GM19468 (cell line): Measurements from ENCODE around the gene CTCFL.
"Not testable (repeated sequence)": the region's sequence is repeated elsewhere in the genome, so short reads cannot be mapped to it uniquely, and the experiment has no call there.

Source experiments
- ATAC-seq: cut with Tn5 transposase; IDR thresholded peaks from one replicate; pipeline ENCODE4 v1.9.1; 2021; ENCODE audit warnings: mild to moderate bottlenecking, moderate library complexity, moderate number of reproducible peaks; ENCODE audit not compliant: unreplicated experiment; ENCODE audit errors: extremely low read depth

CTCFL gene

DNA sequence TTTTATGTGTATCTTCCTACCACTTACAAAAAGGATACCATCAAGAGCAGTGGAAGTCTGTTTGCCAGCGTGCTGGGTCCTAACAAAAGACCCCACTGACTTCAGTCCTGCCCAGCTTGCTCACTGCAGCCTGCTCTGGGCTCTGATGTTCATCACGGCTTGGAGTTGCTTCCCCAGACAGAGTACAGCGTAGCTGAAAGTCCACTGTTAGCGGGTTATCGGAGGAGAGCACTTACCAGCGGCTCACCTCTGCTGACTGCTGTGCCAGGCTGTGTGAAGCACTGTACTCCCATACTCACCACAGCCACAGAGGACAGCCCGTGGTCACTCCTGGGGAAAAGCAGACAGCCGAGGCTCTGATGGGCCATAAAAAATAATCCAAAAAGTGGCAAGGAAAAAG lies 40.2 kb downstream of the CTCFL start:
- ATAC-seq = no peak

- no peak for ATAC-seq
These were observed 41.5 kb downstream of the CTCFL start for GRCh38 chr20:57483287-57484050.

- ATAC-seq = no peak
These were observed 42.1 kb downstream of the CTCFL start for GRCh38 chr20:57482796-57483195.

DNA sequence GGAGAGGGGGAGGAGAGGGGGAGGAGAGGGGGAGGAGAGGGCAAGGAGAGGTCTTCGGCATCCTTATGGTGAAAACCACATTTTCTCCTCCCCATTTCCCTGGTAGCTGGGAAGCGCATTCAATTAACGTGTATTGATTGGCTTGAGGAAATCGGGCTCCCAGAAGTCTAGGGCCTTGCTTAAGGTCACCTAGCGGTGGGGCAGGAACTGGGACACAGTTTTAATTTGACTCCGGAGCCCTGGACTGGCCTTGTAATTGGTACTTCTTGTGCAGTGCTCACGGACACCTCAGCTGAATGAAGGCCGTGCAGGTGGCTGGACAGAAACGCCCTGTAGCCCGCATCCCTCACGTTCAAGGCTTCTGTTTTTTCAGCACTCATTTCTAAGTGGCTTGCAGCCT lies 42.8 kb downstream of the CTCFL start:
- ATAC-seq = no peak

GRCh38 chr20:57481281-57481711 lies 43.6 kb downstream of the CTCFL start:
- no peak for ATAC-seq

GRCh38 chr20:57480444-57481160 lies 44.3 kb downstream of the CTCFL start:
- ATAC-seq = peak; percentile 38

GRCh38 chr20:57479196-57479595 lies 45.7 kb downstream of the CTCFL start:
- ATAC-seq = no peak

DNA sequence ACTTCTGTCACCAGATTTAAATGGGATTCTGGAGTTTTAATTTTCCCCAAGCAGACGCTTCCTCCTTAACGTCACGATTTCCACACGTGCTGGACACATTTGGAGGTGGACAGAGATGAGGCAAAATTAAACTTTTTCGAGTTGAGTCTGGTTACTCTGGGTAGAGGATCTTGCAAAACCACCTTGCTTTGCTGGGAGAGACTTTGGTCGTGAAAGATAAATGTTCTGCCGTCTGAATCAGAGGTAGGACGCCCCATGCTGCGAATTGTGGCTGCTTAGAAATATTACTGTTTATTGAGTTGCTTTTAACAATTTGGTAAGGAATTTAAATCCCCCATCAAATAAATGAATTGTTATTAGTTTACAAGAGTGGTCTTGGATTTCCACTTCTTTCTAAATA lies 46.8 kb downstream of the CTCFL start:
- no peak for ATAC-seq

DNA sequence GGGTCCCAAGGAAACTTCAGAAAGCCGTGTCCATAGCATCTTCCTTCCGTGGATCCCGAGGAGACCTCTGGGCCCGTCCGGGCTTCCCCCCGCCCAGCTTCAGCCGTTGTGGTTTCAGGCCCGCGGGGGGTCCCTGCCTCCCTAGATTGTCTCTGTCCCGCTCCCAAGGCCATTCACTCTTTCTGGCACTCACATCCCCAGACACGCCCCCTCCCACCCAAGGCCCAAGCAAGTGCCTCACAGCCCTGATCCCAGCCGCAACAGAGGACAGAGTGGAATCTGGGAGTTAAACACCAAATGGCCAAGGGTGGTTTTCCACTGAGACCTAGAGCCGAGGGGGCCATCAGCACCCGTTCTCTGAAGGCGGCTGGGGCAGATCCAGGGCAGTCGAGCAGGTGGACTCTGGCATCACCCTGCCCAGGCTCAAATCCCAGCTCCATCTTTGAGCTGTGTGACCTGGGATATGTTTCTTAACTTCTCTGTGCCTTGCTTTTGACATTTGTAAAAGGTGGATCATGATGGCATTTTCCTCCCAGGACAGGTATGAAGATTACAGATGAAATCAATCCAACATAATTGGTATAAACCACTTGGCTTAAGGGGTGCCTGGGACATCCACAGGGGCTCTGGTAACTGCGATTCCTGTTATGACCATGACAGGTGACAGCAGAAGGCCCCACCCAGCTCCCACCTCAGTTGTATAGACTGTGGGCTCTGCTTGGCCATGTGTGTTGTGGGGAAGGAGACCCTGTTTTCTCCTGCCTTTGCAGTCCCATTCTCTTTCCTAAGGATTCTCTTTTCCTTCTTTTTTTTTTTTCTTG lies 48.1 kb downstream of the CTCFL start:
- no peak for ATAC-seq

DNA sequence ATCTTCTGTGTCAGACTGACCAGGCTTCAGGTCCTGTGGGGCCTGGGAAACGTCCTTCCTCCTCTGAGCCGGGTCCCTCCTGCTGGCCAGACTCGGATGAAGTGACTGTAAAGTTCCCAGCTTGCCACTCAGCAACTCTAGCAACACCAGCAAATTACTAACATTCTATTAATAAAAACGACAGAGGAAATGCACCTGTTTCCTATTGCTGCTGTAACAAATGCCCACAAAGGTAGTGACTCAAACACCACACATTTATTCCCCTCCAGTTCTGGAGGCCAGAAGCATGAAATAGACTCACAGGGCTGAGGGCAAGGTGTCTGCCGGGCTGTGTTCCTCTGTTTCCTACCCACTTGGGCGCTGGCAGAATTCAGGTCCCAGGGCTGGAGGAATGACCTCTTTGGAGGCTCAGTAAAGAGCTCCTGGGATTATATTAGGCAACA lies 48.8 kb downstream of the CTCFL start:
- ATAC-seq = no peak

- no peak for ATAC-seq
These were observed 49.4 kb downstream of the CTCFL start for GRCh38 chr20:57475388-57476083.

GRCh38 chr20:57474816-57475215 lies 50.1 kb downstream of the CTCFL start:
- no peak for ATAC-seq

GRCh38 chr20:57474205-57474604 lies 50.7 kb downstream of the CTCFL start:
- no peak for ATAC-seq

DNA sequence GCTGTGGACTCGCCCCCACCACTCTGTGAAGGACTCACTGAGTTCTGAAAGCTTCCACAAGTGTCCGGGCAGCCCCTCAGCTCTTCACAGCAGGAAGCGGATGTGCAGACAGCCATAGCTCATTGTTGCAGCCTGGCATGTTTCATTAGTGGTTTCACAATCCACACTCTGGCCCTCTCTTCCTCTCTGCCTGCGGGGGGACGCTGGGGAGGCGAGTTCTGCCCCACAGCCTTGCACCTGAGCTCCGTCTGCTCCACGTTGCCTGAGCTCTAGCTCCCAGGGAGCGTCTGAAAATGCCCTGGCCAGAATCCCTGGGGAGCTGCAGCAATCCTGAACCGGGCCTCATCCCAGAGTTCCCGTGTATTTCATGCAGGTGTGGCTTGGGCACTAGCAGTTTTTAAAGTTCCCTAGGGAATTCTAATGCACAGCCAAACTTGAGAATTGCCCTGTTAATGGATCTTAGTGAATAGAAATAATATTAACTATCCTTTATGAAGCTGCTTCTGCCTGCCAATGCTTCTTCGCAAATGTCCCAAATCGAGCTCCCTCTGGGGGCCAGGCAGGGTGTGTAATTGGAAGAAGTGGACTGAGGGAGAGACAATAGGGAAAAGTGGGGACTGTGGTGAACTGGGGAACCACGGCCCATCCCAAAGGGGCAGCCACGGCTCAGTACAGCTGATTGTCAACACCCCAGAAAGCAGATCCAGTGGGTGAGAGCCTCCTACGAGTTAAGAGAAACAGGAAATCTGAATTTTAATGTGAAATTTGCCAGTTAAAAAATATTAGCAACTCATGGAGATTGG lies 51.5 kb downstream of the CTCFL start:
- peak; percentile 22 for ATAC-seq

- ATAC-seq = not testable (repeated sequence)
These were observed 52.5 kb downstream of the CTCFL start for GRCh38 chr20:57472474-57472873.

DNA sequence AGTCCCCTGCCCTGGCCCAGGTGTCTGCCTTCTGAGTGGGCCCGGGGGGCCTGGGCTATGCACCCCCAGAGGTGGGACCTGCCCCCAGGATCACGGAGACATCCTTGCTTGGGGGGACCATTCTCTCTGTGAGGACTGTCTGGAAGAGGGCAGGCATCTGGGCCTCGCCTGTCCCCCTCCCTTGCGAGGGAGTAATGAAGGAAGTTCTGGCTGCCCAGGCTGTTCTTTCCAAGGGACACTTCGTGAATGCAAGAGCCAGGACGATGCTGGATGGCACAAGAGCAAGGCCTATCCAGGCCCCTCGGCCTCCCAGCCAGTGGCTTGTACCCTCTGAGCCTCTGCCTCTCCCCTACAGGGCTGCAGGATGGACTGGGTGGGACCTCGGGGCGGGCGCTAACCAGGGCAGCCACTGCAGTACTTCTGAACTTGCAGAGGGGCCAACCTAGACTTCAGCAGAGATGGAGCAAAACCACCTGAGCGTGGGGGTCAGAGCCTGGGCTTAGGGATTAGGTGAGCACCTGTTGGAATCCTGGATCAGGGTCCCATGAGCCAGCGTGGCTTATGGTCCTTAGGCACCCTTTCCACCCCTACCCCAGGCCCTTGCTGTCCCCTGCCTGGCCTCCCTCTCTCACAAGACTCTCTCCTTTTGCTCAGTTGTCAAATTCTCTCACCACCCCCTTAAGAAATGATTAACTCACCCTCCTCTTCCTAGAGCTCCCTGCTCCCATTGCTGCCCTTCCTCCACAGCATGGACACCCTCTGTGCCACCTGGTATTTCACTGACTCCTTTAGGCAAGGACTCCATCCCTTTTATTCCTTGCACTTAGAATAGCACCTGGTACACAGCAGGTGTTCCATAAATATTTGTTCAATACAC lies 53.2 kb downstream of the CTCFL start:
- no peak for ATAC-seq

GRCh38 chr20:57470666-57471495 lies 54.1 kb downstream of the CTCFL start:
- ATAC-seq = no peak

- ATAC-seq = no peak
These were observed 54.8 kb downstream of the CTCFL start for GRCh38 chr20:57470212-57470522.
